Neutrophil (primary cell): ENCODE data around the gene MUC5B.

Experiments used
- H3K27ac ChIP-seq: fragments of 200-600 bp; sonication (generic); 2 replicates; pipeline ENCODE4 v1.5.1; 2016; ENCODE audit warnings: mild to moderate bottlenecking, moderate library complexity
- H3K27me3 ChIP-seq: fragments of 200-600 bp; sonication (generic); 2 replicates; pipeline ENCODE4 v1.6.0; 2016; ENCODE audit warnings: mild to moderate bottlenecking
- H3K36me3 ChIP-seq: fragments of 200-600 bp; sonication (generic); 2 replicates; pipeline ENCODE4 v1.5.1; 2017
- H3K4me1 ChIP-seq, 2 experiments: fragments of 200-600 bp in 1 of 2; sonication (generic) in 1 of 2; 1 replicate in 1 of 2; 2 replicates in 1 of 2; pipeline versions ENCODE4 v1.5.1 to v1.6.1; 2013 to 2016; ENCODE audit warnings: low read depth in 1 of 2, low read length in 1 of 2, mild to moderate bottlenecking in 1 of 2, moderate library complexity in 1 of 2; ENCODE audit not compliant: control insufficient read depth in 1 of 2, insufficient read depth in 1 of 2
- H3K4me3 ChIP-seq, 2 experiments: fragments of 200-600 bp in 1 of 2; sonication (generic) in 1 of 2; 1 replicate in 1 of 2; 2 replicates in 1 of 2; pipeline ENCODE4 v1.5.1; 2013 to 2016; ENCODE audit warnings: low read depth in 1 of 2, low read length in 1 of 2, mild to moderate bottlenecking in 1 of 2, moderate library complexity in 1 of 2
- H3K9me3 ChIP-seq: fragments of 200-600 bp; sonication (generic); 2 replicates; pipeline ENCODE4 v1.5.1; 2016
- TF ChIP-seq, protein P1 (sequence below): fragments of 200-600 bp; sonication (generic); IDR thresholded peaks from 2 replicates; pipeline ENCODE4 v1.5.1; 2016; ENCODE audit warnings: antibody characterized with exemption

The MUC5B gene

DNA sequence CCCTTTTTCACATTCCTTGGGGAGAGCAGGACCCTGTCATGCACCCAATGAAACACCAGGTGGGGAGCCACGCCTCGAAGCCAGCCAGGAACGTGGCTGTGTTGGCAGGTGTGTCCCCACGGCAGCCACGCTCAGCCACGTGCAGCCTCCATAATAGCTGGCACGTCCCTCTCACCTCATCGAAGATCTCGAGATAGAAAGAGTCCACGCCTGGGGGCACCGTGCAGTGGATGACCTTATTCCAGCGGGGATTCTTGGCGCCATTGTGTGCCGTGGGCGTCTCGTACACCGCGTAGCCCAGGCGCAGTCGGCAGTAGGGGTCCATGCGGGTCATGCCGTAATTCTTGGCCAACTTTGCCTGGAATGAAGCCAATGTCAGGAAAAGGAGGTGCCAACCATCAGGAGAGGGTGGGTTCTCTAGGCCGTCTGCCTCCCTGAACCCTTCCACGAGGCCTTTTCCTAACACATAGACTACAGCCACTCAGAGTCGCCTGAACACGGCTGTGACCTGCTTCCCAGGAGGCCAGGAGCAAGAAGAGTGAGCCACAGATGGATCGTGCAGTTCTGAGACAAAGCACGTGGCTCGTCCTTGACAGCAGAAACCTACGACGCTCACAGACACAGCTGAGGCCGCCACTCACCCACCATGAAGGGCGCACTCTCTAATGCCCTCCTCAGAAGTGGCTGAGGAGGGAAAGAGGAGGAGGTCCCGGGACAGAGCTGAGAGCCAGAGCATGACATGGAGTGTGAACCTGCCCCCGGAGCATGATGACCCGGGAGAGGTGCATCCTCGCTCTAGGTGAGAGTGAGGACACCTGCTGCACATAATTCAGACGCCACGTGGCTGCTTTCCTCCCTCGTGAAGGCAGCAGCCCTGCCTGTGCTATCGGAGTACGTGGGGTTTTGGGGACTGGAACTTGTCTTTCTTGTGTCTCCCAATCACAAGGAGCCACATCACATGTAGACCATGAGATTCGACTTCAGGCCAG is 67.5 kb downstream of the MUC5B start:
- H3K9me3 ChIP-seq = no peaks in the 10 kb centered on the region
- TF ChIP-seq, protein P1, sequence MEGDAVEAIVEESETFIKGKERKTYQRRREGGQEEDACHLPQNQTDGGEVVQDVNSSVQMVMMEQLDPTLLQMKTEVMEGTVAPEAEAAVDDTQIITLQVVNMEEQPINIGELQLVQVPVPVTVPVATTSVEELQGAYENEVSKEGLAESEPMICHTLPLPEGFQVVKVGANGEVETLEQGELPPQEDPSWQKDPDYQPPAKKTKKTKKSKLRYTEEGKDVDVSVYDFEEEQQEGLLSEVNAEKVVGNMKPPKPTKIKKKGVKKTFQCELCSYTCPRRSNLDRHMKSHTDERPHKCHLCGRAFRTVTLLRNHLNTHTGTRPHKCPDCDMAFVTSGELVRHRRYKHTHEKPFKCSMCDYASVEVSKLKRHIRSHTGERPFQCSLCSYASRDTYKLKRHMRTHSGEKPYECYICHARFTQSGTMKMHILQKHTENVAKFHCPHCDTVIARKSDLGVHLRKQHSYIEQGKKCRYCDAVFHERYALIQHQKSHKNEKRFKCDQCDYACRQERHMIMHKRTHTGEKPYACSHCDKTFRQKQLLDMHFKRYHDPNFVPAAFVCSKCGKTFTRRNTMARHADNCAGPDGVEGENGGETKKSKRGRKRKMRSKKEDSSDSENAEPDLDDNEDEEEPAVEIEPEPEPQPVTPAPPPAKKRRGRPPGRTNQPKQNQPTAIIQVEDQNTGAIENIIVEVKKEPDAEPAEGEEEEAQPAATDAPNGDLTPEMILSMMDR = no peak
- peaks cover 88% of the 10 kb centered on the region for H3K36me3 ChIP-seq
- H3K4me1 ChIP-seq = no peaks in the 10 kb centered on the region
- H3K27me3 ChIP-seq = no peaks in the 10 kb centered on the region
- no peak overlapping the region for H3K4me3 ChIP-seq
- no peak overlapping the region for H3K27ac ChIP-seq

DNA sequence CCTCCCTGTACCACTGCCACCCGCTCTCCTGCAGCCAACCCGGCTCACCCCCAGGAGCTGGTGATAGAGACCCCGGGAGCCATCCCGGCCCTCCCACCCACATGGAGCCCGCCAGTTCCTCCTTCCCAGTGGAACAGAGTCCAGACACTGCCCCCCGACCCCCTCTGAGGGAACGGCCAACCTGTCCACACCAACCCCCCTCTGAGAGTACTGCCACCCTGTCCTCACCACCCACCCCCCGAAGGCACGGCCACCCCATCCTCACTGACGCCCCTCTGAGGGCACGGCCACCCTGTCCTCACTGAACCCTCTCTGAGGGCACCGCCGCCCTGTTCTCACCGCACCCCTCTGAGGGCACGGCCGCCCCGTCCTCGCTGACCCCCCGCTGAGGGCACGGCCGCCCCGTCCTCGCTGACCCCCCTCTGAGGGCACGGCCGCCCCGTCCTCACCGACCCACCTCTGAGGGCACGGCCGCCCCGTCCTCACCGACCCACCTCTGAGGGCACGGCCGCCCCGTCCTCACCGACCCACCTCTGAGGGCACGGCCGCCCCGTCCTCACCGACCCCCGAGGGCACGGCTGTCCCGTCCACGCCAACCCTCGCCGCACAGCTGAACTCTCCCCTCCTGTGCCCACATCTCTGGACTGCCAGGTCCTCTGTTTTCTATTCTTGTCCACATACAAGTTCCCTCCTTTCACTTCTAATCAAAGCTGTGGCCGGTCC is 68.6 kb downstream of the MUC5B start:
- Histone ChIP-seq H3K36me3 (peaks cover 88% of the 10 kb centered on the region), H3K27me3 (no peaks in the 10 kb centered on the region), H3K4me1 (no peaks in the 10 kb centered on the region), H3K9me3 (no peaks in the 10 kb centered on the region), H3K27ac (no peak overlapping the region), H3K4me3 (no peak overlapping the region)
- TF ChIP-seq, protein P1 = no peak

DNA sequence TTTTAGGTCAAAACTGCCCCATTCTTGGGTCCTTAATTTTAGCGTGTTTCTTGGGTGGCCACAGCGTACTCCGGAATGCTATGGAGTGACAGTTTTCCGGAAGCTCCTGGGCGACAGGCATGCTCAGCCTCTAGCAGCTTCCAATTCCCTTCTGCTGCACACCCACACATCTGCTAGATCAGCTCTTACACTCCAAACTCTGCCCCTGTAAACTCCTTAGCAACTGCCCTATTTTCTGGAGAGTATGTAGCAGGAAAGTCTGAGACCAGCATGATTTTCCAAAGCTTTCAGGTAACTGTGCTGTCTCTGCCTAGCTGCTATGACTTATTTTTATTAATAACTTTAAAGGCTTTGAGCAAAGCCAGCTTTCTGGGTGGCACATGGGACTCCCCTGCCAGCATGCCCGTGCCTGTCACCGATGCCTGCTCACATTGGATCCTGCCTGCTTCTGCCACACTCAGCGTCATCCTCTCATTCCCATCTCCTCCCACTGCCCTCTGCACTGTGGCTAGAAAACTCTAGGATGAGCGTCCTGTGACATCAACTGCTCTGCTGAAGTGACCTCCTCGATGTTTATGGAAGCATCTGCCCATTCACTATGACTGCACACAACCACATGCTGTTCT is 69.3 kb downstream of the MUC5B start:
- Histone ChIP-seq H3K36me3 (peaks cover 81% of the 10 kb centered on the region), H3K4me1 (no peaks in the 10 kb centered on the region), H3K9me3 (no peaks in the 10 kb centered on the region), H3K27me3 (no peaks in the 10 kb centered on the region), H3K27ac (no peak overlapping the region), H3K4me3 (no peak overlapping the region)
- TF ChIP-seq, protein P1 = no peak

DNA sequence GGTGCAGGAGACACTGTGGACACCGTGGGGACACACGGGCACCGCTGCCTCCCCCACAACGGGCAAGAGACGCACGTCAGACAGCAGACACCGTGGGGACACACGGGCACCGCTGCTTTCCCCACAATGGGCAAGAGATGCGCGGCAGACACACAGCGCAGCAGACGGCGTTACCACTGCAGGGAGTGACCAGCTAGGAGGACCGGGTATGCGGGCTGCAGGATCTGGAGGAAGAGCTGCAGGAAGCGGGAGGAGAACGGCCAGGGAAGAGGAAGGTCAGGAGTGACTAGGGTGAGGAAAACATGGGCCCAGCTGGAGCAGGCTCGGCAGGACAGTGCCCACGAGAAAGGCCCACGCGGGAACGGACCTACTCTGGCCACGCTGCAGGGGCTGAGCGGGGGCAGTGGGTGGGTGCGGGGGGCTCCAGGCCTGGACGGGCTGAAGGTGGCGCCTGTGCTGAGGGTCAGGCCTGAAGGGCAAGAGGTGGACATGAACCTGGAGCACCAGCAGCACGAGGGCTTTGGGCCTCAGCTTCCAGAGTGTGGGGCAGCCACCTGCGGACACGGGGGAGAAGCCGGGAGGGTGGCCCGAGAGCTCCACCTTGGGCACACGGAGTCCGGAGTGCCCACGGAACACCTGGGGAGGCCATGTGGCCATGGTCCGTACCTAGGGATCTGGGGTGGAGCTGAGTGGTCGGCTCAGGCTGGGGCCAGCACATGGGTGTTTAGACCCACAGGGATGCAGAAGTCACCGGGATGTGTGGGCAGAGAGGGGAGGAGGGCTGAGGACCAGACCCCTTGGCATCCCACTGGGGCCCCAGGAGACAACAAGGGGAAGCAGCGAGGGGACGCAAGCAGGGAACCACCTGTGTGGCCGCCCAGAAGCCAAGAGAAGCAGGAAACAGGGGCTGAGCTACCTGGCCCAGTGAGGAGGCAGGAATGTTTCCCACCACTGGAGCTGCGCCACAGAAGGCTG is 70.1 kb downstream of the MUC5B start:
- Histone ChIP-seq H3K4me1 (peaks cover 5 to 6% of the 10 kb centered on the region in 2 experiments), H3K27ac (no peak overlapping the region), H3K9me3 (no peaks in the 10 kb centered on the region), H3K27me3 (no peaks in the 10 kb centered on the region), H3K36me3 (peaks cover 83% of the 10 kb centered on the region), H3K4me3 (no peak overlapping the region)
- TF ChIP-seq, protein P1 = no peak

DNA sequence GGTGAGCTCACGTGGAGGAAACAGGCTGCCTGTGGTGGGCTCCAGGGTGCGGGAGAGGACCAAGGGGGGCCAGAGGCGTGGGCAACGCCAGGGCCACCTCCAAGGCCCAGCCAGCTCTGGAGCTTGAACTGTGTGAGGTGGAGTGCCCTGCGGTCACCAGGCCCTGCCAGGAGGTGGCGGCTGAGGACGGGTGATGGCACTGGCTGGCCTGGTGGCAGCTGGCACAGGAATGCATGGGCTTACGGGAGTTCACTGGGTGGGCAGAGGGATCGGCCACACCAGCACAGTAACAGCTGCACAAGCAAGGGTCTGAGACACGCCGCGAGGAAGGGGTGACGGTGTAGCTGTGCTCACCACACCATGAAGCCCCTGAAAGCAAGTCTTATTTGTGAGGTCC is 70.8 kb downstream of the MUC5B start:
- TF ChIP-seq, protein P1 = no peak
- H3K36me3 ChIP-seq = peaks cover 79% of the 10 kb centered on the region
- H3K4me1 ChIP-seq = peaks cover 12% of the 10 kb centered on the region in 2 experiments

More for the DNA sequence above, 70.8 kb downstream of the MUC5B start:
- no peak overlapping the region for H3K27ac ChIP-seq
- H3K9me3 ChIP-seq = no peaks in the 10 kb centered on the region
- H3K27me3 ChIP-seq = no peaks in the 10 kb centered on the region
- H3K4me3 ChIP-seq = no peak overlapping the region
